B cell (primary cell): ENCODE results near the gene MAP3K19. TPM values are rescaled to one million over a fixed set of nuclear protein-coding genes. Genes with fewer than 3 reads are reported as not detected.

Experiments used
- ATAC-seq: fragments of 200-7000 bp; cut with Tn5 transposase; one replicate; pipeline ENCODE4 v1.10.0; 2021; ENCODE audit warnings: low read depth, mild to moderate bottlenecking, moderate number of reproducible peaks, moderate library complexity
- CTCF ChIA-PET: fragments of 350-600 bp; sonication (Branson Sonifier 250); formaldehyde crosslinking; loops from one replicate; lab custom pipeline; 2021; ENCODE audit warnings: antibody characterized with exemption, inconsistent platforms; lab: Charles Lee
- POLR2A ChIA-PET: fragments of 350-600 bp; sonication (Branson Sonifier 250); formaldehyde crosslinking; loops from one replicate; lab custom pipeline; 2021; ENCODE audit warnings: antibody characterized with exemption; lab: Charles Lee
- DNase-seq: peaks from one replicate; pipeline ENCODE4 v3.0.0; 2013
- H2AFZ ChIP-seq: 2 replicates; pipeline ENCODE4 v1.6.1; 2012; ENCODE audit warnings: mild to moderate bottlenecking, low read depth, low read length; ENCODE audit not compliant: insufficient read depth, poor library complexity, severe bottlenecking
- H3K27ac ChIP-seq, 2 donors: 1 replicate in 1 of 2; 2 replicates in 1 of 2; pipeline ENCODE4 v1.5.1; 2012 to 2013; ENCODE audit warnings: low read length in 2 of 2, mild to moderate bottlenecking in 2 of 2, moderate library complexity in 1 of 2
- H3K27me3 ChIP-seq, 4 experiments: fragments of 200-600 bp in 1 of 4; sonication (generic) in 1 of 4; replicated peaks in 1 of 4; 1 replicate in 2 of 4; 2 replicates in 2 of 4; pipeline versions ENCODE4 v1.6.1 to v1.7.0; 2013 to 2016; ENCODE audit warnings: low read length in 3 of 4, mild to moderate bottlenecking in 2 of 4, mixed read lengths in 1 of 4, moderate library complexity in 1 of 4; ENCODE audit not compliant: insufficient read depth in 4 of 4, control insufficient read depth in 3 of 4; ENCODE audit errors: control extremely low read depth in 1 of 4
- H3K36me3 ChIP-seq, 2 experiments: replicated peaks in 1 of 2; 1 replicate in 1 of 2; 2 replicates in 1 of 2; pipeline versions ENCODE4 v1.6.1 to v1.7.1; 2013; ENCODE audit warnings: low read length in 1 of 2; ENCODE audit not compliant: insufficient read depth in 2 of 2, control insufficient read depth in 1 of 2; ENCODE audit errors: control extremely low read depth in 1 of 2, extremely low read depth in 1 of 2
- H3K4me1 ChIP-seq, 2 donors: fragments of 200-600 bp in 1 of 2; sonication (generic) in 1 of 2; 1 replicate in 1 of 2; 2 replicates in 1 of 2; pipeline versions ENCODE4 v1.5.1 to v1.6.1; 2013 to 2017; ENCODE audit warnings: low read length in 2 of 2; ENCODE audit not compliant: control insufficient read depth in 2 of 2, insufficient read depth in 2 of 2
- H3K4me2 ChIP-seq: replicated peaks from 2 replicates; pipeline ENCODE3; 2012; ENCODE audit warnings: mild to moderate bottlenecking, low read depth, low read length; ENCODE audit not compliant: poor library complexity, severe bottlenecking
- H3K4me3 ChIP-seq, 5 experiments: fragments of 200-600 bp in 1 of 5; sonication (generic) in 1 of 5; 1 replicate in 3 of 5; 2 replicates in 2 of 5; pipeline versions ENCODE4 v1.5.1 to v1.7.0; 2011 to 2016; ENCODE audit warnings: low read length in 4 of 5, mild to moderate bottlenecking in 4 of 5, low read depth in 2 of 5, control low read depth in 1 of 5, moderate library complexity in 1 of 5; ENCODE audit not compliant: insufficient read depth in 1 of 5; ENCODE audit errors: control extremely low read depth in 1 of 5, extremely low read depth in 1 of 5
- H3K79me2 ChIP-seq: fragments of 200-600 bp; sonication (generic); one replicate; pipeline ENCODE4 v1.6.0; 2016; ENCODE audit warnings: low read length; ENCODE audit not compliant: control insufficient read depth, insufficient read depth
- H3K9ac ChIP-seq: fragments of 200-600 bp; sonication (generic); 2 replicates; pipeline ENCODE4 v1.6.1; 2017; ENCODE audit warnings: mild to moderate bottlenecking, low read length, moderate library complexity
- H3K9me3 ChIP-seq, 3 donors: one replicate each; pipeline versions ENCODE4 v1.6.1 to v1.7.1; 2013; ENCODE audit warnings: low read length in 2 of 3; ENCODE audit not compliant: control insufficient read depth in 2 of 3, insufficient read depth in 1 of 3; ENCODE audit errors: control extremely low read depth in 1 of 3
- H4K20me1 ChIP-seq: 2 replicates; pipeline ENCODE4 v1.6.0; 2012; ENCODE audit warnings: mild to moderate bottlenecking, low read length; ENCODE audit not compliant: insufficient read depth, control insufficient read depth, poor library complexity, severe bottlenecking
- H3K27ac Mint-ChIP-seq: one replicate; pipeline ENCODE4 v1.8.0; 2021; ENCODE audit warnings: mixed read lengths
- H3K27me3 Mint-ChIP-seq: one replicate; pipeline ENCODE4 v1.8.0; 2021; ENCODE audit warnings: mixed read lengths
- H3K4me1 Mint-ChIP-seq: one replicate; pipeline ENCODE4 v1.8.0; 2021; ENCODE audit warnings: mixed read lengths
- H3K4me3 Mint-ChIP-seq: one replicate; pipeline ENCODE4 v1.8.0; 2021; ENCODE audit warnings: mixed read lengths
- H3K9me3 Mint-ChIP-seq: one replicate; pipeline ENCODE4 v1.8.0; 2022; ENCODE audit warnings: mixed read lengths; ENCODE audit not compliant: insufficient read depth
- EZH2 ChIP-seq: IDR thresholded peaks from 2 replicates; pipeline ENCODE4 v1.6.1; 2012; ENCODE audit warnings: borderline replicate concordance, low read depth, mild to moderate bottlenecking, moderate library complexity, low read length; ENCODE audit not compliant: insufficient read depth, poor library complexity, severe bottlenecking
- intact Hi-C: fragments of 100-400 bp; cut with micrococcal nuclease; formaldehyde crosslinking; loops from one replicate; pipeline ENCODE4 v1.10.0; 2022
- polyA minus RNA-seq: library from RNA; depleted of rRNA, polyadenylated mRNA; stranded (reverse); fragments of >200 nt; gene quantifications from 2 replicates; pipeline ENCODE4 v1.2.3, GENCODE V29; 2012
- polyA plus RNA-seq: library from polyadenylated mRNA; depleted of rRNA; stranded (reverse); fragments of >200 nt; gene quantifications from 2 replicates; pipeline ENCODE4 v1.2.3, GENCODE V29; 2012
- total RNA-seq, 2 donors: library from RNA; stranded (reverse); fragments of 120-200 nt in 1 of 2; gene quantifications; 1 replicate in 1 of 2; 2 replicates in 1 of 2; pipeline versions ENCODE4 v1.2.3 to v1.2.4, GENCODE V29; 2013 to 2022
- TF ChIP-seq, protein P1 (sequence below): fragments of 200-600 bp; IDR thresholded peaks from one replicate; pipeline ENCODE4 v1.8.0; 2022; ENCODE audit warnings: antibody characterized with exemption, mild to moderate bottlenecking

The MAP3K19 gene, protein sequence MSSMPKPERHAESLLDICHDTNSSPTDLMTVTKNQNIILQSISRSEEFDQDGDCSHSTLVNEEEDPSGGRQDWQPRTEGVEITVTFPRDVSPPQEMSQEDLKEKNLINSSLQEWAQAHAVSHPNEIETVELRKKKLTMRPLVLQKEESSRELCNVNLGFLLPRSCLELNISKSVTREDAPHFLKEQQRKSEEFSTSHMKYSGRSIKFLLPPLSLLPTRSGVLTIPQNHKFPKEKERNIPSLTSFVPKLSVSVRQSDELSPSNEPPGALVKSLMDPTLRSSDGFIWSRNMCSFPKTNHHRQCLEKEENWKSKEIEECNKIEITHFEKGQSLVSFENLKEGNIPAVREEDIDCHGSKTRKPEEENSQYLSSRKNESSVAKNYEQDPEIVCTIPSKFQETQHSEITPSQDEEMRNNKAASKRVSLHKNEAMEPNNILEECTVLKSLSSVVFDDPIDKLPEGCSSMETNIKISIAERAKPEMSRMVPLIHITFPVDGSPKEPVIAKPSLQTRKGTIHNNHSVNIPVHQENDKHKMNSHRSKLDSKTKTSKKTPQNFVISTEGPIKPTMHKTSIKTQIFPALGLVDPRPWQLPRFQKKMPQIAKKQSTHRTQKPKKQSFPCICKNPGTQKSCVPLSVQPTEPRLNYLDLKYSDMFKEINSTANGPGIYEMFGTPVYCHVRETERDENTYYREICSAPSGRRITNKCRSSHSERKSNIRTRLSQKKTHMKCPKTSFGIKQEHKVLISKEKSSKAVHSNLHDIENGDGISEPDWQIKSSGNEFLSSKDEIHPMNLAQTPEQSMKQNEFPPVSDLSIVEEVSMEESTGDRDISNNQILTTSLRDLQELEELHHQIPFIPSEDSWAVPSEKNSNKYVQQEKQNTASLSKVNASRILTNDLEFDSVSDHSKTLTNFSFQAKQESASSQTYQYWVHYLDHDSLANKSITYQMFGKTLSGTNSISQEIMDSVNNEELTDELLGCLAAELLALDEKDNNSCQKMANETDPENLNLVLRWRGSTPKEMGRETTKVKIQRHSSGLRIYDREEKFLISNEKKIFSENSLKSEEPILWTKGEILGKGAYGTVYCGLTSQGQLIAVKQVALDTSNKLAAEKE (N-terminal part only)
- total RNA-seq (not detected in 2 replicates), polyA plus RNA-seq (0.46 TPM in 1 of 2 replicates, not detected in the other), polyA minus RNA-seq (not detected in 2 replicates)
- total RNA-seq (2013) = not detected

DNA sequence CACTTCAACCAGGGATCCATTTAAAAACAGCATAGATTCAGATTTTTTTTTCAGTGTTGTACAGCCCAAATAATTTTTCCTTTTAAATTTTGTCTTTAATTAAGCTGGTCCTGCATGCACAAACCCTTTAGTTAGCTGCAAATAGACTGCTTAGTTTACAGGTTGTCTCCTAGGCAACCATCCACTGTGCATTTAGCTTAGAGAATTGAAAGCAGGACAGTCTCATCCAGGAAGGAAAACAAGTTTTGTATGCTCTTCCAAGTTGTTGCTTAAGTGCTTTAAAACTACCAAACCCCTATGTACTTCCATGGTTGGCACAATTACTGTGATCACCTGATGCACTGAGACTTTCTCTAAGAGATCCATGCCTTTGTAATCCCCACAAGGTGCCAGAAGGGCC lies at the start of gene MAP3K19:
TSS of gene MAP3K19 (minus strand) at position 148 of the 400 bp plus-strand sequence. CDS start 22,800 bp downstream, outside the sequence.
- Histone ChIP-seq H3K4me3 (no peak within 1 kb of the TSS), H2AFZ (no peak within 1 kb of the TSS), H3K79me2 (no peaks in the 10 kb centered on the region), H3K4me1 (peaks cover 0 to 4% of the 10 kb centered on the region in 2 donors), H3K27ac (no peak within 1 kb of the TSS), H3K4me2 (no peak within 1 kb of the TSS), H3K9me3 (no peaks in the 10 kb centered on the region), H4K20me1 (no peaks in the 10 kb centered on the region), H3K9ac (no peak within 1 kb of the TSS), H3K27me3 (peaks cover 0 to 6% (median 0%) of the 10 kb centered on the region in 4 experiments), H3K36me3 (no peaks in the 10 kb centered on the region)
- H3K4me3 Mint-ChIP-seq = no peak within 1 kb of the TSS
- H3K27ac Mint-ChIP-seq = no peak within 1 kb of the TSS
- H3K9me3 Mint-ChIP-seq = no peaks in the 10 kb centered on the region
- ATAC-seq (no peak), DNase-seq (no peak)
- CTCF ChIA-PET = no interaction called here
- peaks cover 14% of the 10 kb centered on the region for H3K27me3 Mint-ChIP-seq
- intact Hi-C loops = no loop called here
- TF ChIP-seq, protein P1, sequence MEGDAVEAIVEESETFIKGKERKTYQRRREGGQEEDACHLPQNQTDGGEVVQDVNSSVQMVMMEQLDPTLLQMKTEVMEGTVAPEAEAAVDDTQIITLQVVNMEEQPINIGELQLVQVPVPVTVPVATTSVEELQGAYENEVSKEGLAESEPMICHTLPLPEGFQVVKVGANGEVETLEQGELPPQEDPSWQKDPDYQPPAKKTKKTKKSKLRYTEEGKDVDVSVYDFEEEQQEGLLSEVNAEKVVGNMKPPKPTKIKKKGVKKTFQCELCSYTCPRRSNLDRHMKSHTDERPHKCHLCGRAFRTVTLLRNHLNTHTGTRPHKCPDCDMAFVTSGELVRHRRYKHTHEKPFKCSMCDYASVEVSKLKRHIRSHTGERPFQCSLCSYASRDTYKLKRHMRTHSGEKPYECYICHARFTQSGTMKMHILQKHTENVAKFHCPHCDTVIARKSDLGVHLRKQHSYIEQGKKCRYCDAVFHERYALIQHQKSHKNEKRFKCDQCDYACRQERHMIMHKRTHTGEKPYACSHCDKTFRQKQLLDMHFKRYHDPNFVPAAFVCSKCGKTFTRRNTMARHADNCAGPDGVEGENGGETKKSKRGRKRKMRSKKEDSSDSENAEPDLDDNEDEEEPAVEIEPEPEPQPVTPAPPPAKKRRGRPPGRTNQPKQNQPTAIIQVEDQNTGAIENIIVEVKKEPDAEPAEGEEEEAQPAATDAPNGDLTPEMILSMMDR = no peak
- TF ChIP-seq EZH2 = no peak
- H3K4me1 Mint-ChIP-seq = peaks cover 4% of the 10 kb centered on the region
- POLR2A ChIA-PET = interaction anchor here (0.8 kb wide), 1 partner anchor 693 kb away, joined by 7 read pairs; no protein-coding TSS in a partner anchor
